Body of pancreas (tissue), 4 donors: Measurements from ENCODE around the gene GLI1. TPM values are rescaled to one million over a fixed set of nuclear protein-coding genes. Genes with fewer than 3 reads are reported as not detected.
"Not testable (repeated sequence)": the region's sequence is repeated elsewhere in the genome, so short reads cannot be mapped to it uniquely, and the experiment has no call there.

Experiments used
- ATAC-seq: fragments of 150-250 bp; one replicate; pipeline ENCODE4 v1.9.1; 2016
- DNase-seq, 4 donors: peaks; one replicate each; pipeline ENCODE4 v3.0.0-alpha.2; 2019
- H3K27ac ChIP-seq, 4 donors: fragments of 200-600 bp; sonication (generic); 1 replicate in 3 of 4; 2 replicates in 1 of 4; pipeline versions ENCODE4 v1.5.1 to v1.6.1; 2016 to 2019; ENCODE audit warnings: mild to moderate bottlenecking in 1 of 4, mixed read lengths in 1 of 4, moderate library complexity in 1 of 4
- H3K27me3 ChIP-seq, 2 donors: fragments of 200-600 bp; sonication (generic); one replicate each; pipeline ENCODE4 v1.6.0; 2016; ENCODE audit warnings: mild to moderate bottlenecking in 1 of 2
- H3K36me3 ChIP-seq, 2 donors: fragments of 200-600 bp; sonication (generic); replicated peaks in 1 of 2; 2 replicates each; pipeline ENCODE4 v1.5.1; 2016; ENCODE audit warnings: low read depth in 2 of 2; ENCODE audit not compliant: insufficient read depth in 1 of 2
- H3K4me1 ChIP-seq: fragments of 200-600 bp; sonication (generic); one replicate; pipeline ENCODE4 v1.6.0; 2016
- H3K4me3 ChIP-seq, 2 donors: fragments of 200-600 bp; sonication (generic); 1 replicate in 1 of 2; 2 replicates in 1 of 2; pipeline ENCODE4 v1.5.1; 2016 to 2019
- H3K9me3 ChIP-seq, 3 donors: fragments of 200-600 bp; sonication (generic); 1 replicate in 2 of 3; 2 replicates in 1 of 3; pipeline ENCODE4 v1.5.1; 2016
- POLR2A ChIP-seq, 3 donors: fragments of 450-650 bp; IDR thresholded peaks; one replicate each; pipeline ENCODE4 v1.6.1; 2016; ENCODE audit warnings: antibody characterized with exemption in 3 of 3, mild to moderate bottlenecking in 2 of 3
- WGBS, 2 donors: methylation state at CpG; one replicate each; pipeline ENCODE4 v1.1.5; 2017; 5-methylcytosine and 5-hydroxymethylcytosine counted together
- intact Hi-C: fragments of 100-400 bp; cut with DNase I; formaldehyde crosslinking; loops from one replicate; pipeline ENCODE4 v1.15.1; 2023
- total RNA-seq, 2 donors: library from RNA; depleted of rRNA; stranded (reverse); fragments of >200 nt; gene quantifications; one replicate each; pipeline ENCODE4 v1.1.0, GENCODE V29; 2016
- TF ChIP-seq, protein P1 (sequence below), 7 experiments: fragments of 450-650 bp in 4 of 7; fragments of 200-600 bp in 3 of 7; sonication (generic) in 3 of 7; IDR thresholded peaks; one replicate each; pipeline ENCODE4 v1.5.1; 2016 to 2019; ENCODE audit warnings: antibody characterized with exemption in 7 of 7

The GLI1 gene
- total RNA-seq, 2 donors from 2014 or later: 1.0 TPM; not detected in 1

DNA sequence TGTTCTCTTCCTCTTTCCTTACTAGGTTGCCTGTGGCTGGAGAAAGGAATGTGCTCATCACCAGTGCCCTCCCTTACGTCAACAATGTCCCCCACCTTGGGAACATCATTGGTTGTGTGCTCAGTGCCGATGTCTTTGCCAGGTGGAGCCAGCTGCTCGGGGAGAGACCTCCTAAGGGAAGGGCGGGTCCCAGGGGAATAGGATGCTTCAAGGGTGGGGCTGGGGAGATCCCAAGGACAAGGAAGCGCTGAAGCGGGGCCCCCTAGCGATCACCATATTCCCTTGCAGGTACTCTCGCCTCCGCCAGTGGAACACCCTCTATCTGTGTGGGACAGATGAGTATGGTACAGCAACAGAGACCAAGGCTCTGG is 38.5 kb downstream of the GLI1 start:
- DNase-seq: no peak
- H3K27me3 ChIP-seq: no peaks in the 10 kb centered on the region
- no peak for ATAC-seq

DNA sequence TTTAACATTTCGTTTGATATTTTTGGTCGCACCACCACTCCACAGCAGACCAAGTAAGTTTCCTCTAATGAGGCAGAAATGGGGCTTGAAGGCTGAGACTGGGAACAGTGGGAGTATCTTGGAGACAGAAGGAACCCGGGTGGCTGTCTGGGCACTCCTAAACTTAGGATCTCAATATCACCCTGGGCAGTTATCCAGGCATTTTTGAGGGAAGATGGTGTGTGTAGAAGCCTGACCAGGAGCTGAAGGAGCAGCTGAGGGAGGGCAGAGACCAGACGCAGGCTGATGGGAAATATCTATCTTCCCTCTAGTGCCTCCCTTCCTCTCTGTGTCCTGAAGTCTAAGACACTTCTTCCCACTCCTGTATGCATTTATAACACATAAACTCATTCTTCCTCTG is 39.0 kb downstream of the GLI1 start:
- intact Hi-C loops: no loop called here
- H3K4me1 ChIP-seq: no peaks in the 10 kb centered on the region
- no peaks in the 10 kb centered on the region for H3K9me3 ChIP-seq
- ATAC-seq (no peak), DNase-seq (no peak)
- TF ChIP-seq, protein P1, sequence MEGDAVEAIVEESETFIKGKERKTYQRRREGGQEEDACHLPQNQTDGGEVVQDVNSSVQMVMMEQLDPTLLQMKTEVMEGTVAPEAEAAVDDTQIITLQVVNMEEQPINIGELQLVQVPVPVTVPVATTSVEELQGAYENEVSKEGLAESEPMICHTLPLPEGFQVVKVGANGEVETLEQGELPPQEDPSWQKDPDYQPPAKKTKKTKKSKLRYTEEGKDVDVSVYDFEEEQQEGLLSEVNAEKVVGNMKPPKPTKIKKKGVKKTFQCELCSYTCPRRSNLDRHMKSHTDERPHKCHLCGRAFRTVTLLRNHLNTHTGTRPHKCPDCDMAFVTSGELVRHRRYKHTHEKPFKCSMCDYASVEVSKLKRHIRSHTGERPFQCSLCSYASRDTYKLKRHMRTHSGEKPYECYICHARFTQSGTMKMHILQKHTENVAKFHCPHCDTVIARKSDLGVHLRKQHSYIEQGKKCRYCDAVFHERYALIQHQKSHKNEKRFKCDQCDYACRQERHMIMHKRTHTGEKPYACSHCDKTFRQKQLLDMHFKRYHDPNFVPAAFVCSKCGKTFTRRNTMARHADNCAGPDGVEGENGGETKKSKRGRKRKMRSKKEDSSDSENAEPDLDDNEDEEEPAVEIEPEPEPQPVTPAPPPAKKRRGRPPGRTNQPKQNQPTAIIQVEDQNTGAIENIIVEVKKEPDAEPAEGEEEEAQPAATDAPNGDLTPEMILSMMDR (IDR thresholded peaks at IDR 0.05): no peak
- no peak for TF ChIP-seq POLR2A (IDR thresholded peaks at IDR 0.05)
- 96 to 97% methylated on average over 4 of the region's 4 CpGs for WGBS, 2 donors
- no peaks in the 10 kb centered on the region for H3K27me3 ChIP-seq
- no peak overlapping the region for H3K4me3 ChIP-seq
- no peak overlapping the region for H3K27ac ChIP-seq
- peaks cover 0 to 23% of the 10 kb centered on the region in 2 donors for H3K36me3 ChIP-seq

More for the DNA sequence above, 38.5 kb downstream of the GLI1 start:
- Histone ChIP-seq H3K36me3 (peaks cover 0 to 21% of the 10 kb centered on the region in 2 donors), H3K9me3 (no peaks in the 10 kb centered on the region), H3K4me1 (no peaks in the 10 kb centered on the region), H3K27ac (no peak overlapping the region), H3K4me3 (no peak overlapping the region)
- 79 to 91% methylated on average over 6 to 9 of the region's 9 CpGs for WGBS, 2 donors
- no peak for TF ChIP-seq POLR2A (IDR thresholded peaks at IDR 0.05)
- TF ChIP-seq, protein P1 (IDR thresholded peaks at IDR 0.05): no peak
- intact Hi-C loops: no loop called here

DNA sequence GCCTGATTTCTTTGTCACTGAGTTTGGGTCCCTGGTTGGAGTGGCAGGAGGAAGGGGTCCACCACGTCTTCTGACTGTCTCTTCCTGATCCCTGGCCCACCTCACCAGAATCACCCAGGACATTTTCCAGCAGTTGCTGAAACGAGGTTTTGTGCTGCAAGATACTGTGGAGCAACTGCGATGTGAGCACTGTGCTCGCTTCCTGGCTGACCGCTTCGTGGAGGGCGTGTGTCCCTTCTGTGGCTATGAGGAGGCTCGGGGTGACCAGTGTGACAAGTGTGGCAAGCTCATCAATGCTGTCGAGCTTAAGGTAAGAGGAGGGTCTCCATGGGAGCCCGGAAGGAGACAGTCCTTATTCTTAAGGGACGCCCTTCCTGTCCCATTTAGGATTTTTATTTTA is 40.6 kb downstream of the GLI1 start:
- peaks cover 0 to 29% of the 10 kb centered on the region in 2 donors for H3K36me3 ChIP-seq
- TF ChIP-seq POLR2A (IDR thresholded peaks at IDR 0.05): no peak
- TF ChIP-seq, protein P1 (IDR thresholded peaks at IDR 0.05): no peak
- WGBS, 2 donors: 92 to 94% methylated on average over 11 of the region's 11 CpGs

DNA sequence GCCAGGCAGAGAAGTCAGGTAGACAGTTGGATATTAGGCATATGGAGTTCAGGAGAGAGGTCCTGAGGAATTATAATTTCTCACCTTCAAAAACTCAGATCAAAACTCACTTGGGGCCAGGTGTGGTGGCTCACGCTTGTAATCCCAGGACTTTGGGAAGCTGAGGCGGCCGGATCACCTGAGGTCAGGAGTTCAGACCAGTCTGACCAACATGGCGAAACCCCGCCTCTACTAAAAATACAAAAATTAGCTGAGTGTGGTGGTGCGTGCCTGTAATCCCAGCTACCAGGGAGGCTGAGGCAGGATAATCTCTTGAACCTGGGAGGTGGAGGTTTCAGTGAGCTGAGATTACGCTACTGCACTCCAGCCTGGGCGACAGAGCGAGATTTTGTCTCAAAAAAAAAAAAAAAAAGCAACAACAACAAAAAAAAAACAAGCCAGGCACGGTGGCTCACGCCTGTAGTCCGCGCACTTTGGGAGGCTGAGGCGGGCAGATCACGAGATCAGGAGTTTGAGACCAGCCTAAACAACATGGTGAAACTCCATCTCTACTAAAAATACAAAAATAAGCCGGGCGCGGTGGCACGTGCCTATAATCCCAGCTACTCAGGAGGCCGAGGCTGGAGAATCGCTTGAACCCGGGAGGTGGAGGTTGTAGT is 42.9 kb downstream of the GLI1 start:
- intact Hi-C loops, ATAC-seq: not testable (repeated sequence)
- peaks cover 0 to 37% of the 10 kb centered on the region in 2 donors for H3K36me3 ChIP-seq

More for the DNA sequence above, 40.6 kb downstream of the GLI1 start:
- H3K27ac ChIP-seq: no peak overlapping the region
- H3K4me1 ChIP-seq: no peaks in the 10 kb centered on the region
- no peak for ATAC-seq
- intact Hi-C loops: no loop called here
- no peak for DNase-seq
- no peak overlapping the region for H3K4me3 ChIP-seq
- H3K27me3 ChIP-seq: no peaks in the 10 kb centered on the region
- no peaks in the 10 kb centered on the region for H3K9me3 ChIP-seq

DNA sequence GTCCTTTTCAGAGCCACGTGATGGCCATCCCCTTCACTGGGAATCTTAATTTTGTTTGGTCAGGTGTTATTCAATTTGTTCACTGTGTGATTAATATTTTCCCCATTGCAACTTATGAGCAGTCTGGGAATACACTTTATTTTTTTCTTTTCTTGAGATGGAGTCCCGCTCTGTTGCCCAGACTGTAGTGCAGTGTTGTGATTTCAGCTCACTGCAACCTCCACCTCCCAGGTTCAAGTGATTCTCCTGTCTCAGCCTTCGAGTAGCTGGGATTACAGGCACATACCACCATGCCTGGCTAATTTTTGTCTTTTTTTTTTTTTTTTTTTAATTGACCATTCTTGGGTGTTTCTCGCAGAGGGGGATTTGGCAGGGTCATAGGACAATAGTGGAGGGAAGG is 47.0 kb downstream of the GLI1 start:
- H3K4me1 ChIP-seq, ATAC-seq, DNase-seq, H3K27me3 ChIP-seq, intact Hi-C loops, H3K4me3 ChIP-seq, H3K27ac ChIP-seq, H3K9me3 ChIP-seq: not testable (repeated sequence)
- WGBS, 2 donors: 74 to 86% methylated on average over 4 of the region's 4 CpGs
- peaks cover 0 to 25% of the 10 kb centered on the region in 2 donors for H3K36me3 ChIP-seq

More for the DNA sequence above, 42.9 kb downstream of the GLI1 start:
- not testable (repeated sequence) for DNase-seq, H3K9me3 ChIP-seq, H3K27ac ChIP-seq, H3K27me3 ChIP-seq, H3K4me1 ChIP-seq, H3K4me3 ChIP-seq
- 91 to 93% methylated on average over 22 of the region's 22 CpGs for WGBS, 2 donors

DNA sequence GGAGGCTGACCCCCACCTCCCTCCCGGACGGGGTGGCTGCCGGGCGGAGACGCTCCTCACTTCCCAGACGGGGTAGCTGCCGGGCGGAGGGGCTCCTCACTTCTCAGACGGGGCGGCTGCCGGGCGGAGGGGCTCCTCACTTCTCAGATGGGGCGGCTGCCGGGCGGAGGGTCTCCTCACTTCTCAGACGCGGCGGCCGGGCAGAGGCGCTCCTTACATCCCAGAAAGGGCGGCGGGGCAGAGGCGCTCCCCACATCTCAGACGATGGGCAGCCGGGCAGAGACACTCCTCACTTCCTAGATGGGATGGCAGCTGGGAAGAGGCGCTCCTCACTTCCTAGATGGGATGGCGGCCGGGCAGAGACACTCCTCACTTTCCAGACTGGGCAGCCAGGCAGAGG is 48.2 kb downstream of the GLI1 start:
- H3K9me3 ChIP-seq, H3K4me3 ChIP-seq, H3K4me1 ChIP-seq, intact Hi-C loops, H3K27me3 ChIP-seq, H3K27ac ChIP-seq, ATAC-seq, DNase-seq: not testable (repeated sequence)
- WGBS, 2 donors: 97 to 100% methylated on average over 1 to 6 of the region's 28 CpGs
- peaks cover 0 to 28% of the 10 kb centered on the region in 2 donors for H3K36me3 ChIP-seq
